ENCODE results near the gene PSEN1. TPM values are rescaled to one million over a fixed set of nuclear protein-coding genes. Genes with fewer than 3 reads are reported as not detected.

Gene PSEN1
- total RNA-seq, 4 donors from 2014 or later, result 53.4 to 56.9 (median 55.7) TPM

GRCh38 chr14:73252491-73253322 lies 116.4 kb downstream of the PSEN1 start:
- DNase-seq (ENCODE audit: low spot score) (no peak), ATAC-seq (ENCODE audit: low FRiP score) (no peak)
- TF ChIP-seq CTCF (IDR thresholded peaks at IDR 0.05), result no peak

- TF ChIP-seq CTCF (IDR thresholded peaks at IDR 0.05), result no peak
- ATAC-seq (ENCODE audit: low FRiP score) (no peak), DNase-seq (ENCODE audit: low spot score) (no peak)
Measured at GRCh38 chr14:73253323-73253610, 117.0 kb downstream of the PSEN1 start.

GRCh38 chr14:73253721-73254120 lies 117.4 kb downstream of the PSEN1 start:
- ATAC-seq (ENCODE audit: low FRiP score), result no peak
- TF ChIP-seq CTCF (IDR thresholded peaks at IDR 0.05), result no peak
- DNase-seq (ENCODE audit: low spot score), result no peak

- no peak for TF ChIP-seq CTCF (IDR thresholded peaks at IDR 0.05)
- ATAC-seq (ENCODE audit: low FRiP score), result no peak
- no peak for DNase-seq (ENCODE audit: low spot score)
Measured at GRCh38 chr14:73254247-73255004, 118.1 kb downstream of the PSEN1 start.

GRCh38 chr14:73255005-73255400 lies 118.7 kb downstream of the PSEN1 start:
- ATAC-seq (ENCODE audit: low FRiP score), result no peak
- no peak for TF ChIP-seq CTCF (IDR thresholded peaks at IDR 0.05)
- no peak for DNase-seq (ENCODE audit: low spot score)

- ATAC-seq (ENCODE audit: low FRiP score) (no peak), DNase-seq (ENCODE audit: low spot score) (no peak)
- TF ChIP-seq CTCF (IDR thresholded peaks at IDR 0.05), result no peak
Measured at GRCh38 chr14:73255693-73256225, 119.5 kb downstream of the PSEN1 start.
